COLO668 (cell line): ENCODE results near the gene AGR2.

Experiments used
- DNase-seq: peaks from one replicate; lab custom pipeline; 2025; ENCODE audit not compliant: unreplicated experiment; lab: John Stamatoyannopoulos, UW

Gene AGR2

DNA sequence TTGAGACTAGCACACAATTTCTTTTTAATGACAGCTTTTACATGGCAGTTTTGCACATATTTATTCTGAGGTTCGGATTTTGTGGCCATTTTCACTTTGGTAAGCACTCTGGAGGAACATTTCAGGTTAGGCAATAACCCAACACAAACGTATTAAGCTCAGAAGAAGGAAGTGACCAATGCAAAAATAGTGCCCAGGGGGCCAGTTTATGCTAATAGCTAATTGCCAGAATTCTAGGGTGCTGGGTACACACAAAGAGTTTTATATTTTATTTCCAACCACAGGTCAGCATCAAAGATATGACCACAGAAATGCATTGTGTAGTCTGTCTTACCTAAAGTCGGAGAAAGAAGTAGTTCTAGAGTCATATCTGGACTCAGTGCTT, 8.4 kb upstream of the AGR2 start:
- DNase-seq = no peak

DNA sequence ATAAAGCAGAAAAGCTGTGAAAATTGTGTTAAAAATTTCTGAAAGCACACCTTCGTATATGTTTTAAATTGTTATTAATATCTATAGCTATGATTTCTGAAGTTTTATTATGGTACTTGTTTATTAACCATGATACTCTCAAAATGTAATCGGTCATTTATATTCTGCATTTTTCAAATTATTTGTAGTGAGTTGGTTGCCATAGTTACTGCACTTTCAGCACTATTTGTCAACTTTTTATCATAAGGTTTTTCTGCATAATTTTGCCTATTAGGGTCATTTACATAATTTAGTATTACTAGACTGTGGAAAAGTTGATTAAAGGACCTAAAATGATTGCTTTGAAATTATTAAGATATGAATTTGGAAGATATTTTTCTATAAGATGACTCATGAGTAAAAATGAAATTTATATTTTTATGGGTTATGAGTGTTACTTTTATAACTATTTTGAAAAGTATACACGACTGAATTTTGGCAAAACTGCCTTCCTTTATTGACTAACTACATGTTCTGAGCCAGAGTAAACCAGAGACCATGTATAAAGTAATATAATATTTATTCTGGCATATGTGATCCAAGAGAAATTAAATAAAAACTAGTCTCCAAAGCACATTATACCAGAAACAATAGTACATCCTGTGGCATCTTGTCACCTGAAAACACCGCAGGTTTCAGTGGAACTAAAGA, 7.9 kb upstream of the AGR2 start:
- DNase-seq = no peak

DNA sequence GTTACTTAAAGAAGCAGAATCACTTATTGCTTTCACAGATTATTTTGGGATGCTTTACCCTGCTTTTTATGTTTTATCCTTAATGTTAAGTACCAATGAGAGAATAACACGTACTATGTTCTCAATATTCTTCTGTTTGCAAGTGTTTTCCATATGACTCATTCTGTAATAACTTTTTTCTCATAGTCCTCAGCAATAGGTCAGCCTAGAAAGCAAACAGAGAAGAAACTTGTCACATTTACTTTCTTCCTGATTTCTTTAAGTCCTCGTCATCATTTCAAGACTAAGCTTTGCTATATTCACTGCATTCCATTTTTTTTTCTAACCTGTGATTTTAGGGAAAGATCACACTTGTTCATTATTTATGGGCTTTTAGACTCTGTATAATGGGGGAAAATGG, 6.8 kb upstream of the AGR2 start:
- DNase-seq = no peak

DNA sequence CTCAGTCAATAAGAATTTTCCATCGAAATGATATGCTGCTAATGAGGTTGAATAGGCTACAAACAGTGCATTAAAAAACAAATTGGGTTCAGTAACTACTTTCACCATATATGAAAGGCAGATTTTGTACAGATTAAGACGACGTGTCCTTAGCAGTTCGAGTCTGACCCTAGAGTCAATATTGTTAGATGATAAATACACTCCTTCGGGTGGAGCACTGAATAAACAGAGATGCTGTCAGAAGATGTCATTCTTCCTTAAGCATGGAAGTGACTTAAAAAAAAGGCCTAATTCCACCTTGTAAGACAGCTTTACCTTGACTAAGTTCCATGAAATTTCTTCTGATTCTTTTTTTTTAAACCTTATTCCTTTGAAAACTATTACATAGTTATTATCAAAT, 5.8 kb upstream of the AGR2 start:
- DNase-seq = no peak

DNA sequence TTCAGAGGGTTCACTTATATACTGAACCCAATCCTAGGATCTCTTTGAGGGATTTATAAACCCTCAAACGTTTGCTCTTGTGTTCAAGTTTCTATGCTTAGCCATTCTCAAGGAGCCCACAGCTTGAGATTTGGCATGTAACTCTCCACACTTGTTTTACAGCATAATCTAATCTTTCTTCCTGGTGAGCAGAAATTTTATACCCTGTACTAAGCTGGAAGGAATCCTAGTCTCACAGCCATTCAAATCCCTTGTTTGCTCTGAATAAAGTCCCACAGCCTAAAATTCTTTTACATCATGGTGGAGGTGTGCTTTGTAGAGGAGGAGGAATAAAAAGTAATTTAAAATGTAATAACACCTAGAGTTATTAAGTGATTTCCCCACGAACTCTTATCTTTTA, 5.3 kb upstream of the AGR2 start:
- no peak for DNase-seq

DNA sequence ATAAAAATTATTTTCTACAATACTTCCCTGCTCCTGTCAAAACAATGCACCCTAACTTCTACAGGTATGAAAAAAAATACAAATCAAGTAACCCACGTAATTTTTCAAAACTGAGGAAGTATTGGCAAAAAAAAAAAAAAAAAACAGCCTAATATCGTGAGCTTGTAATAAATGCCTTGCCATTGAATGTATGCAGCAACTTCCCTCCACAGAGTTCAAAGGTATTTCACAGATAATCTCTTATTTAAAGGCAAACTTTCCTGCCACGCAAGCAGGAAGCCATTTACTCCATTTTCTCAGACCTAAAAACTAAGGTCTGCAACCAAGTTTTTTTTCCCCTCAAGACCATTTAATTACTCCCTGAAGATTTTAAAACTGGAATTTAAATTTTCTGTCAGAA, 642 bp upstream of the AGR2 start:
- DNase-seq = no peak

DNA sequence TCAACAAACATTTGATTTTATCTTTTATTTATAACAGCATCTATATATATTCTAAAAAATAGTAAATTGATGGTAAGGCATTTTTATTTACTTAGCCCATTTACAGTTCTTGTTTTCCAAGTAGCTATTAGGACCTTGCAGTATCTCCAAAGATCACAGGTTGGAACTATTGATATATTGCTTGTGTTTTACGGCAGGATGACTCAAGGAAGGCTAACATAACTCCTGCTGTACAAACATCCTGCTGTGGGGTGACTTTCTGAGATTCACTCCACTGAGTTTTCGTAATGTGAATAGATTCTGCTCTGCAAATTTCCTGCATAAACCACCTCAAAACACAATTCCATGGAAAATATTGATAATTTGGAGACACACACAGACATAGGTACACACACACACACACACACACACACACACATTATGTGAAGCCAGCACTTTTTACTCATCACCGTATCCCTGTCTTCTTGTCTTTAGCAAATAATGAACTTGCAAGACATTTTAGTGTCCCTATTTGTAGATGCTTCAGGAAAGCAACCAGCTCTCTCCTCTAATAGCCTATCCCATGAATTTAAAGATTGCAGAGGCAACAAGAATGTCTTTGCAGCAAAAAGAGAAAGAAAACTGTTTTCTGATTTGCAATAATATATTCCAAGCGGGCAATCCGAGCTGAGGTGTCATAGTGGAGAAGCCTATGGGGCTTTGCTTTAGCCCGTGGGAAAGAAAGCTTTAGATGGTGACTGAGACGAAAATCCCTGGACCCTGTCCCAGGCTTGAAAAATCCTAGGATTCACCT, 722 bp downstream of the AGR2 start:
- DNase-seq = no peak

DNA sequence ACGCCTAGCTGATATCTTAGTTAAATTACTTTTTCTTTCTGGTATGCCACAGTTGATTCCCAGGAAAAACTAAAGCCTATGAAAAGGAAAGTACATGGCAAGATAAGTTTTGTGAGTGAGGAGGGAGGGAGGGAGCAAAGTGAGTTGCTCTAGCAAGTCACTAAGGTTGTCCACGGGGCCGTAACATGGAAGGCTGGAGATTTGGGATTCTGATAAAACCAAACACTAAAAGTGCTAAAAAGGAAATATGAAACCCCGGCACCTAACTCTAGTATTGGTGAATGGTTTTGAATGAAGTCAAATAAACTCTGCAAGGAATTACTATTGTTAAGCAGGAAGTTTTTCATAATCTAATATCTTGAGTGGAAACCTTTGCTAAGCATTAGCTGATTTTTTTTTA, 1.7 kb downstream of the AGR2 start:
- no peak for DNase-seq

DNA sequence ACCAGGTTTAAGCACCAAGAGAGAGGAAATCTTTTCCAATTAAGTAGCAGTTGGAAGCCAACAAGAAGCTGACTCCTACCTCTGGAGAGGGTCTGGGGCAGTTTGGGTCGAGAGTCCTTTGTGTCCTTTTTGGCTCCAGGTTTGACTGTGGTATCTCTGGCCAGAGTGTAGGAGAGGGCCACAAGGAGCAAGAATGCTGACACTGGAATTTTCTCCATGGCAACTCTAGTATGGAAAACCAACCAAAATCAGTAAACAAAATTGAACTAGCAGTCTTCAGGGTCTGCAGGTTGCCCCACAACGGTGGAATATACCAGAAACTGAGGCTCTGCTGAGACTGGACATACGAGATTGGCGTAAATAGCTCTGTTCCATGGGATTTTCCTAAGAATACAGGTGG, 3.2 kb downstream of the AGR2 start:
- DNase-seq = no peak

DNA sequence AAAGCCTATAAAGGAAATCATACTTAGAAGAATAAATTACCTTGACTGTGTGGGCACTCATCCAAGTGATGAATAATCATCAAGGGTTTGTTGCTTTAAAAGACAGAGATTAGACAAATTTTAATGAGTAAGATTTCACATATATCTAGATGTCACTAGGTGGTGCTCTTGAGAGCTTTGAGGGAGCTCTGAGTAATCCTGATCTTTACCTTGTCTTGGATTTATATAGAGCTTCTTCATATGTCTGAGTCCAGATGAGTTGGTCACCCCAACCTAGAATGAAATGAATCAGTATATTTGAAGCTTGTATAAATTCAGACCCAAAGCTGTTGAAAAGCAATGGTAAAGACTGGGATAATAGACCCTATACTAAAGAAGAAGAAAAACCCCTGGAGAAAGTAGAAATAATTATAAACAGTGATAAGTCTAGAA, 3.7 kb downstream of the AGR2 start:
- no peak for DNase-seq

DNA sequence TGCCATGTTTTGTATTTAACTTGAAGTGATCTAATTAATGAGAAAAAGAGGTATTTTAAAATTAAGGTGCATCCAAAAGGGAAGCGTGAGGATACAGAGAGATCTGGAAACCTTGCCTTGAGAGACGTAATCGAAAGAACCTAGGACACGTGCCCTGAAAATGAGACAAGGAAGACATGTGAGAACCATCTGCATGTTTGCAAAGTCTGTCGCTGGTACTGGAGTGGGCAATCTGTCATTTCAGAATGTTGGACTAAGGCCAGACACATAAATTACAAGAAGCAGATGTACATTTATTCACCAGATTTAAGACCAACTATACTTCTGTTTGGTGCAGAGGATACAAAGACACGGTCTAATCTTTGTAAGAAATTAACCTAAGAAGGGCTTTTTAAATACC, 9.2 kb downstream of the AGR2 start:
- peak; percentile 61 for DNase-seq

DNA sequence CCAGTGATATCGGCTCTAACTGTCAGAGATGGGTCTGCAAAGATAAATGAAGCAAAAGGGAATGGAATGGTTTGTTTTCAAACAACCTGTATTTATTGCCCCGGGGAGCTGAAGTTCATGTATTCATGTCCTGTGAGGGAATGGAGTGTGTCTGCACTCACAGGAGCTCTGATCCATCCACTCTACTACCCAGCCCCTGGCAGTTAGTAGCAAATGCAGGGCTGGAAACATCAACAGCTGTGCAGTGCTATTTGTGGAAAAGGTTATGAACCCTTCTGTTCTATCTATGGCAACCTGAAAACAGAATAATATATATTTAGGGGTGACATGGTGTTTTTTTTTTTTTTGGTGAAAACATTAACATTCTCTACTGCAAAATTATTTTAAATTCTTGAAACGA, 9.8 kb downstream of the AGR2 start:
- no peak for DNase-seq

DNA sequence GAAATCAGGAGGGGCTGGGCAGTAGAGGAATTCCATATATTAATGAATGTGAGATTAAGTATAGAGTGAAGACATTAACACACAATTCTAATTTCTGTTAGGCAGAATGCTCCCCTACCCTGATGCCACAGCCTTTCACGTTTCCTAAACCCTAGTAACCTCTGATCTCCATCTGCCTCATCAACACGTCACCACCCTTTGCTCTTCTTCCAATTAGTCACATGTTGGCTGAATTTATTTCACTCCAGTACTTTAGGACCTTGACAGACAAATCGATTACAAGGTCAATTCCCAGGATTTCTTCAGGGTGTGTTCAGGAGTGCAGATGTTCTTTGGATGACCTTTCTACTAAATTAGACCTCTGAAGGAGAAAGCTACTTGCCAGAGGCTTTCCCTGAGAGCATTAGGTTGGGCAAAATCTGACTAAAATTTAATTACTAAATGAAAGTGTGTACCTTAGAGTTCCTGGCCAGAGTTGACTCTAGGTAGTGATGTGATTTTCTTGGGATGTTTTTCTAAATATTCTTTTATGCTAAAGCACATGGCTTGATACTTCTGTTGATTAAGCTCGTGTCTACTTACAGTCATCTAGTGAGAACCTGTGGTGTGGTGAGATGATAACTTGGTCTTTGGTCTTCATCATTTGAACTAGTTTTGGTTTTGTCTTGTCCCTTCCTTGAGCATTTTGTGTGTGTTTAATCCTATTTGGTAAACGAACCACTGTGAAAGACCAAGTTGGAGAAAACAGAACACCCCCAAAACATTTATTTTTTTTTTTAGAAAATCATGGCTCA, 12.7 kb downstream of the AGR2 start:
- no peak for DNase-seq

DNA sequence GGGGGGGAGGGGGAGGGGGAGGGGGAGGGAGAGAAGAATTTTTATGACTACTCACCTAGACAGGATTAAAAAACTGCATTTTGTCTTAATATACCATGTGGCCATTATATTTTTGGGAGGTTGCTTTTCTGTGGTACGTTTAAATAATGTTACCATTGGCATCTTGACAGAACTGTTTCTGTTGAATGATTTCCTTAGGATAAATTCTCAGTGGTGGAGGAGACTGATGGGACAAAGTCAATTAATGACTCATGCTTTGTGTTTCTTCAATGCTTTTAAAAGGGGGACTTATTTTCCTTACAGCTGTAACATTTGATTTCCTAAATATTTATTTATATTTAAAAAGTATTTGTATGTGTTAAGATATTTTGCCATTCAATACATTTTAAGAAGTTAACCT, 13.7 kb downstream of the AGR2 start:
- DNase-seq = no peak

DNA sequence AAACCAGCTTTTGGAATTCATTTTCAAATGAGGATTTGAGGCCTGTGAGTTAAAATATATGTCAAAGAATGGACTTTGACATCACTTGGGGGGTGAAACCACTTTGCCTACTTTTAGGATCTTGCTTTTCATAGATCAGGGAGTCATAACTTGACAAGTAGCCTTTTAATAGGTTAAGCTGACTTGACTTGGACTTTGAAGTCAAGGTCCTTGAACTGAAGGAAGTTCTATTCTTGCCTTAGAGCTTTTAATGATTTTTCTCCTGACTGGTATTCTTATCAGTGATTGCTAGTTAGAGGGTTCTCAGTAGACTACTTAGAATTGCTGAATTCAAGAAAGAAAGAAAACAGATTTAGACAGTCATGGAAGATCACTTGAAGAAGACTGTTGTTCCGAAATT, 17.7 kb downstream of the AGR2 start:
- no peak for DNase-seq

DNA sequence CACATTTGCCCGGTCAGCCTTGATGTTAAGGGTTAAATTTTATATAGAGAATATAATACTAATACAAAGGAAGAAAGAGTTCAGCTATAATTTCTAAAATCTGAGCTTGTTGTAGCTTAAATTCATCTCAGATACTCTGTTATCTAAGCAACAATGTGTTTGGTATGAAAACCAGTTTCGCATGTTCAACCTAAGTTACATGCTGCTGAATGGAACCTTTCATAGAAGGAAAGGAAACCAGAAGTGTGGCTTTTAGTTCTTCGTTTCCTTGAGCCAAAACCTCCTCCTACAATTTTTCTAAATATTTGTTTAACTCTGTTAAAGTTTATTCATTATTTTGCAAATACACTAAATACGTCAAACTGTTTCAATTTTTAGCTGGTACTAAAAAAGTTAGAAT, 18.5 kb downstream of the AGR2 start:
- DNase-seq = no peak

DNA sequence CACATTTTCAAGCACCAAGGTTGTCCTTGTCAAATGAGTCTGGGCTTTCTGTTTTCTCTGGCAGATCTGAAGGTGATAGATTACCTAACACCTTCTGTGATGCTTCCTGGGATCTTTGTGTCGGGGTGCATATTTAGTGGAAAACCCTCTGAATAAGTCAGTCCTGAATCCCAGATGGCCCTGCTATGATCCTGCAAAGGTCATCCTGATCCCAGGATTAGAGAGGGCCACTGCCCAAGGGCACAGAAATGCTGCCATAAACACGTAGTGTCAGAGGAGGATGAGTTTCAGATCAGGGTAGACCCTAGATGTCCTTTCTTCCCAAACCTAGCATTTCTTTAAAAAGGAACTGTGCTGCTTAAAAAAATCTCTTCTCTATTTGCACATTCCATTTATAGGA, 19.0 kb downstream of the AGR2 start:
- no peak for DNase-seq

DNA sequence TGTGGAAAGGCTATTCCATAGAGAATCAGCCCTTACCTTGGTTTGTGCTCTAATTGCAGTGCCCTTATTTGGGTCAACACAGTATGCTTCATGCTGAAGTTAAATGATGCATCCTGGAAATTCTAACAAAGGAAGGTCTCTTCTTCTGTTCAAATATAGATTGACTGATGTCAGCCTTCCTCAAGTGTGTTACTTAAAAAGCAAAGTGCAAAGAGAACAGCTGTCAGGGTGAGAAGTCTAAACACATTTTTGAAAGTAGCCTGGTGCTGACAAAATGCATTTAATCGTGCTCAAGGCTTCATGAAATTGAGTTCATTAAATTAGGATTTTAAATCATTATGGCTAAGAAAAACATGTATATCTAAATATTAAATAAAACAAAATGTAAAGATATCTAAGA, 19.5 kb downstream of the AGR2 start:
- no peak for DNase-seq

DNA sequence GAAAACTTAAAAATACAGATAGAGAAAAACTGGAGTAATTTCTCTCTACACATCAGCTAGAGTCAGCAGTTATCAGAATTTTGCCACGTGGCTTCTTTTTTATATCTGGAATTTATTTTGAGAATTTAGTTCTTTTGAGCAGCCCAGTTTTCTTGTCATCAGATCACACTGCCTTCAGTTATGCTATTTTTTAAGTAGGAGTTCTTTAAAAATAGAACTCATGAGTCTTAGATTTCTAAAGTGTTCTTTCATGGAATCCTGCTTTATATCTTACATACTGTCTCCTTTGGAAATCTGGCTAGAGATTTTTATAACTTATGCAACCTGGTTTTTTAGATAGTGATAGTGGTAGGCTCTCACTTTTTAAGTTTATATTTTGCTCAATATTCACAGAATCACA, 24.2 kb downstream of the AGR2 start:
- no peak for DNase-seq

DNA sequence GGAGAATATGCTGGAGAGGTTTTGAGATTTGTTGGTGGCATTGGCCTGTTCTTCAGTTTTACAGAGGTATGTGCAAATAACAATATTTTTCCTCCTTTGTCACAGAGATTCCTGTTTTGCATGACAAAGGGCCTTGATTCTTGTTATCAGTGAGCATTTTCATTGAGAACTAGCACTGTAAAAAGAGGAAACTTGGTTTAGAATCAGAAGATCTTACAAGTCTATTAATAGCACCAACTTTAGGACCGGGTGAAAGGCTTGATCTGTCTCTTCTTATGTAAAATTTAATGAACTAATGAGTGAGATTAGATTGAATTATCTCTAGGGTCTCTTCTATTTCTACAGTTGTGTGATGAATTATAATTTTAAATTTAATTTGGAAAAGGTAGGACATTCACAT, 25.7 kb downstream of the AGR2 start:
- DNase-seq = no peak

DNA sequence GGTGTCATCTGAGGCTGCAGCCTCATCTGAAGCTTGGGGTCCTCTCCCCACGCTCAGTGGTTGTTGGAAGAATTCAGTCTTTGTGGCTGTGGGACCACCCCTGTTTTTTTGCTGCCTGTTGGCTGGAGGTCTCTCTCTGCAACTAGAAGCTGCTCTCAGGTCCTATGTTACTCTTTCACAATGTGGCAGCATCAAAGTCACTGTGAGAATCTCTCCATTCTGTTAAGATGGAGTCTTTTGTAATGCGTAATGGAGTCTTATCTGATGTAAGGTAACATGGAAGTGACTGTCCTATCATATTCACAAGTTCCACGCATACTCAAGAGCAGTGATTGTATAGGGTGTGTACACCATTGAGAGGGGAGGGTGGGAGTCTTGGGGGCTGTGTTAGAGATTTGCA, 26.3 kb downstream of the AGR2 start:
- DNase-seq = no peak

DNA sequence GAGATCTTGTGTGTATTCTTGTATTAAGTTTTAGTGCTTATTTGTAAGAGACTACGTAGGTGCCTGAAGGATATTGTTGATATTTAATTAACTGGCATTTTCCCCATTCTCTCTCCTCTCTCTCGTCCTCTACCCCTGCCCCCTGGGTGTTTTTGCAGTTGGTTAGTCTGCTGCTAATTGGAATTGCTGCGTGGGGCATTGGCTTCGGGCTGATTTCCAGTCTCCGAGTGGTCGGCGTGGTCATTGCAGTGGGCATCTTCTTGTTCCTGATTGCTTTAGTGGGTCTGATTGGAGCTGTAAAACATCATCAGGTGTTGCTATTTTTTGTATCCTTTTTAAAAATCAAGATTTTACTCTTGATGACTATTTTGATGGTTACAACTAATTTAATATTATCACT, 28.7 kb downstream of the AGR2 start:
- no peak for DNase-seq
